Brain microvascular endothelial cell (primary cell): ENCODE measurements around the gene MOB3A.

Experiments
- DNase-seq: peaks from one replicate; pipeline ENCODE4 v3.0.0-alpha.2; 2020
- H3K27ac ChIP-seq: fragments of 250-450 bp; sonication (Bioruptor Pico); 2 replicates; pipeline ENCODE4 v1.5.1; 2020; ENCODE audit warnings: mild to moderate bottlenecking, moderate library complexity
- H3K27me3 ChIP-seq: fragments of 250-450 bp; sonication (Bioruptor Pico); replicated peaks from 2 replicates; pipeline ENCODE4 v1.5.1; 2020; ENCODE audit warnings: mild to moderate bottlenecking
- H3K36me3 ChIP-seq: fragments of 250-450 bp; sonication (Bioruptor Pico); replicated peaks from 2 replicates; pipeline ENCODE4 v1.5.1; 2020; ENCODE audit warnings: mild to moderate bottlenecking
- H3K4me3 ChIP-seq: 2 replicates; pipeline ENCODE4 v1.5.1; 2011; ENCODE audit warnings: low read depth, mild to moderate bottlenecking, control low read depth, low read length, moderate library complexity
- in situ Hi-C: cut with HindIII; loops from 2 replicates; pipeline ENCODE4 v1.10.0; 2017; ENCODE audit warnings: low sequenced_read_pairs, low pct_ligation_motif_present
- TF ChIP-seq, protein P1 (sequence below): IDR thresholded peaks from 2 replicates; pipeline ENCODE4 v1.5.1; 2011; ENCODE audit warnings: low read depth, mild to moderate bottlenecking, moderate library complexity, low read length, control low read depth, inconsistent platforms; ENCODE audit errors: missing control alignments

The MOB3A gene

DNA sequence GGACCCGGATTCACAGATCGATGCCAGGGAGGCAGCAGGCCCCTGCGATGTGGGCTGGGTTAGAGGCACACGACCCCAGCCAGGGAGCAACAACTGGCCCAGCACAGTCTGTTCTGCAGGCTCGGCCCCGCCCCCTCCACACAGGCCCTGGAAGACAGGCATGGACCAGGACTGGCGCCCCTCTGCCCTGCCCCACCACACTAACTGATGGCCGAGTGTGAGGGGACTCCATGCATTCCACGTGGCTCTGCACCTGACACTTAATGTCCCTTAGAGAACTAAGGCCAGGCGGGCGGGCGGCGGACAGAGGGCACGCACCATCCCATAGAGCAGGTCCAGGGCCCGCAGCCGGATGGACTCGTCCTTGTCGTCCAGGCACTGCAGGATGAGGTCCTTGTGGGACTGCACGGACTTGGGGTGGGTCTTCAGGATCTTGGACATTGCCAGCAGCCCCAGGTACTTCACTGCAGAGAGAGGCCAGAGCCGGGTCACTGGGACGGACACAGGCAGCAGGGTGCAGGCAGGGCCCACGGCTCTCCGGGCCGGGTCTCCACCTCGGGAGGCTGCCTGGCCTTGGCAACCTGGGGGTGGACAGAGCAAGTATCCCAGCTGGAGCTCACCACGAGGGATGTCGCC is 25.4 kb upstream of the MOB3A start:
- TF ChIP-seq, protein P1, sequence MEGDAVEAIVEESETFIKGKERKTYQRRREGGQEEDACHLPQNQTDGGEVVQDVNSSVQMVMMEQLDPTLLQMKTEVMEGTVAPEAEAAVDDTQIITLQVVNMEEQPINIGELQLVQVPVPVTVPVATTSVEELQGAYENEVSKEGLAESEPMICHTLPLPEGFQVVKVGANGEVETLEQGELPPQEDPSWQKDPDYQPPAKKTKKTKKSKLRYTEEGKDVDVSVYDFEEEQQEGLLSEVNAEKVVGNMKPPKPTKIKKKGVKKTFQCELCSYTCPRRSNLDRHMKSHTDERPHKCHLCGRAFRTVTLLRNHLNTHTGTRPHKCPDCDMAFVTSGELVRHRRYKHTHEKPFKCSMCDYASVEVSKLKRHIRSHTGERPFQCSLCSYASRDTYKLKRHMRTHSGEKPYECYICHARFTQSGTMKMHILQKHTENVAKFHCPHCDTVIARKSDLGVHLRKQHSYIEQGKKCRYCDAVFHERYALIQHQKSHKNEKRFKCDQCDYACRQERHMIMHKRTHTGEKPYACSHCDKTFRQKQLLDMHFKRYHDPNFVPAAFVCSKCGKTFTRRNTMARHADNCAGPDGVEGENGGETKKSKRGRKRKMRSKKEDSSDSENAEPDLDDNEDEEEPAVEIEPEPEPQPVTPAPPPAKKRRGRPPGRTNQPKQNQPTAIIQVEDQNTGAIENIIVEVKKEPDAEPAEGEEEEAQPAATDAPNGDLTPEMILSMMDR: no peak
- H3K36me3 ChIP-seq: peaks cover 92% of the 10 kb centered on the region
- no peak overlapping the region for H3K4me3 ChIP-seq
- no peak overlapping the region for H3K27ac ChIP-seq
- no peaks in the 10 kb centered on the region for H3K27me3 ChIP-seq
- in situ Hi-C loops: no loop called here
- DNase-seq: no peak

DNA sequence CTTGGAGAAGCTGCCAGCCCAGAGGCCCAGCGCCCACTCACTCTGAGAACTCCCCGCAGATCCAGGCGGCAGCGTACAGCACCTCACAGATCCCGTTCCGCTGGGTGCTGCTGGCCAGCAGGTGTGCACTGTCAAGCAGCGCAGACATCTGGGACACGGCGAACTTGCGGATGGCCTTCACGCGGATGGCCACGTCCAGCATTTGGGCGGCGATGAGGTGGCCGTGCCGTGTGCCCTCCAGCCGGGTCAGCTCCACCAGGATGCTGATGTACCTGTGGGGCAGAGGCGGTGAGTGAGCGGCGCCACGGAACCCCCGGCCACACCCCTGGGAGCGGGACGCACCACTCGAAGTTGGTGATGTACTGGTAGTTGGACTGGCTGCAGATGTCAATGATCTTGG is 24.7 kb upstream of the MOB3A start:
- TF ChIP-seq, protein P1: no peak
- in situ Hi-C loops: no loop called here

DNA sequence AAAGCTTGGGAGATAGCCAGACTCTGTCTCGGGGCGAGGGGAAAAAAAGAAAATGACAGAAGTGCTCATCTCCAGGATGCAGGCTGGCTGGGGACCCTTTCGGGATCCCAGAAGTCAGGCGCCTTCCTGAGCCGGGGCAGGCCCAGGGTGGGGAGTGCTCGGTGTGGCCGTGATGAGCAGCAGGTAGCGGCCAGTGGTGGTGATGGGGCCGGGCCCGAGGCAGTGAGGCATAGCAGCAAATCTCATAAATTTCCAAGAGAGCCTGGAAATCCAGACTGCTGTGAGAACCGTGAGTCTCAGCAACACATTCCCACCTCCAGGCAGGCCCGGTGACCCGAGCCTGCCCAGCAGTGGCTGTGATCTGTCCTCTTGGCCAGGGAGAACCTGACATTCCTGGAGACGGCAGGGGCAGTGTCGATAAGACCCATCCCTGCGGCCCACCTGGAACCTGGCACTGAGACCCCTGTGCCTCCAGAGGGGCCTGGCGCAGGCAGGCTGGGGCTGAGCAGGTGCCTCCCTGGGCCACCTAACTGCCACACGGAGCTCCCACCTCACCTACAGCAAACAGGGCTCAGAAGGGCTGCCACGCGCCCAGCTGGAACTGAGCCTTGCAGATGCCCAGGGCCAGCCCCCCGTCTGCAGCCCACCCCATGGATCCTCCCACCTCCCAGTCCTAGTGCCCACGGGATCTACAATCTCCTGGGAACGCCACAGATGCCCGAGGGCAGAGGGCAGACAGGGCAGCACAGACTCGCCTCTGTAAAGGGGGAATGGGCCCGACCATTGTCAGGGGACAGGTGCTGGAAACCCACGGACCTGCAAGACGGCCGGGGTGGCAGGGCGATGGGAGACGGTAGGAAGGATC is 24.0 kb upstream of the MOB3A start:
- in situ Hi-C loops: no loop called here
- peaks cover 92% of the 10 kb centered on the region for H3K36me3 ChIP-seq
- TF ChIP-seq, protein P1: no peak
- H3K27me3 ChIP-seq: no peaks in the 10 kb centered on the region
- no peak overlapping the region for H3K27ac ChIP-seq
- no peak for DNase-seq
- H3K4me3 ChIP-seq: no peak overlapping the region

More for the DNA sequence above, 24.7 kb upstream of the MOB3A start:
- H3K4me3 ChIP-seq: no peak overlapping the region
- no peak for DNase-seq
- peaks cover 92% of the 10 kb centered on the region for H3K36me3 ChIP-seq
- H3K27me3 ChIP-seq: no peaks in the 10 kb centered on the region
- no peak overlapping the region for H3K27ac ChIP-seq

DNA sequence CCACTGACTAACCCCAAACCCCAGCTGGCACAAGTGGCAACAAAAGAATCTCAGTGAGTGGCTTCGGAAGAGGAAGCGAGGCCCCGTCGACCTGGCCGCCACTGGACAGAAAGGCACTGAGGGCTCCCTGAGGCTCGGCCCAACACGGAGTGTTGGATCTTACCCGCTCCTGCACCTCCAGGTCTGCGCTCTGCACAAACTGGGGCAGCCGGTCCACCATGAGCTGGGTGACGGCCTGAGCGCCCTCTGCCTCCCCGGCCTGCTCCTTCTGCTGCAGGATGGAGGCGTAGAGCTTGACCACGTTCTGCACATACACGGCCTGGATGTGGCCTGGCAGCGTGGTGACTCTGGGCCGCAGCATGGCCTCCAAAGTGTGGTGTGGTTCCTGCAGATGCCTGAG is 22.3 kb upstream of the MOB3A start:
- Histone ChIP-seq H3K27ac (no peak overlapping the region), H3K27me3 (no peaks in the 10 kb centered on the region), H3K4me3 (no peak overlapping the region), H3K36me3 (peaks cover 90% of the 10 kb centered on the region)
- in situ Hi-C loops: no loop called here
- TF ChIP-seq, protein P1: no peak
- no peak for DNase-seq

- in situ Hi-C loops: no loop called here
- H3K36me3 ChIP-seq: peaks cover 88% of the 10 kb centered on the region
These were observed 21.3 kb upstream of the MOB3A start for GRCh38 chr19:2117215-2117960.

More at GRCh38 chr19:2117215-2117960, 21.3 kb upstream of the MOB3A start:
- Histone ChIP-seq H3K27ac (no peak overlapping the region), H3K27me3 (no peaks in the 10 kb centered on the region), H3K4me3 (no peak overlapping the region)
- no peak for DNase-seq
- TF ChIP-seq, protein P1: no peak
